NCI-H526 (cell line): ENCODE results near the gene TNIK.

Experiments used
- DNase-seq, 2 experiments: peaks; one replicate each; lab custom pipeline; 2025; lab: John Stamatoyannopoulos, UW

TNIK gene

DNA sequence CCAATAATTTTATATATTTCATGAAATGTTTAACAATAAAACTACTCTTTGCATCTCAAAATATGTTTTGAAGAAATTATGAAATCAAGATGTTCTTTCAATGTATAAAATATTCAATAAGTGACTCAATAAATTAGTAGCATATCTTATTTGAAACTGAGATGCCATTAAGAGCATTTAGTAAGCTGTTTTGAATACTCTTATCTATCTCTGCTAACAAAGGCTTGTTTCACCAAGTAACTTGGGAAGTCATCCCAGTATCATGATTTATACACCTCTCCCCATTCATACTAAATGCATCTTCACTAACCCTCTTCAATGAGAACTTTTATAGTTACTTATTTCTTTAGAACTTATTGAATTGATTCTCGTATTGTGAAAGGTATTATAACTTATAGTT is 43.1 kb downstream of the TNIK start:
- no peak for DNase-seq

- DNase-seq = no peak
Observed at GRCh38 chr3:171416666-171417065, 43.5 kb downstream of the TNIK start.

GRCh38 chr3:171416061-171416460 is 44.1 kb downstream of the TNIK start:
- no peak for DNase-seq

- DNase-seq = no peak
Observed at GRCh38 chr3:171415070-171415469, 45.1 kb downstream of the TNIK start.

DNA sequence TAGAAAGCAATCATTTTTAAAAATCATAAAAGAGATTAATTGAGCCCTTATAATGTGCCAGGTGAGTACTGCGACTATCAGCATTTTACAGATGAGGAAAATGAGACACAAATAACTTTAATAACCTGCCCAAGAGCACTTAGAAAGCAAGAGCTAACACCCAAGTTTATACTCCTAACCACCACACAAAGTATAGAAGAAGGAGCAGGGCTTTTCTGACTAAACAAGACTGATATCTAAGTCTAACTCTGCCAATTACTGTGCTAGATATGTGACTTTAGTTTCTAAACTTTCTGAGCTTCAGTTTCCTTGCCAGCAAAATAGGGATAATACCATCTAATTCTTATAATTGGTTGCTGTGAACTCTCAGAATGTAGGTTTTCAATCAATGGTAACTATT is 47.7 kb downstream of the TNIK start:
- no peak for DNase-seq

GRCh38 chr3:171412054-171412453 is 48.2 kb downstream of the TNIK start:
- DNase-seq = no peak

DNA sequence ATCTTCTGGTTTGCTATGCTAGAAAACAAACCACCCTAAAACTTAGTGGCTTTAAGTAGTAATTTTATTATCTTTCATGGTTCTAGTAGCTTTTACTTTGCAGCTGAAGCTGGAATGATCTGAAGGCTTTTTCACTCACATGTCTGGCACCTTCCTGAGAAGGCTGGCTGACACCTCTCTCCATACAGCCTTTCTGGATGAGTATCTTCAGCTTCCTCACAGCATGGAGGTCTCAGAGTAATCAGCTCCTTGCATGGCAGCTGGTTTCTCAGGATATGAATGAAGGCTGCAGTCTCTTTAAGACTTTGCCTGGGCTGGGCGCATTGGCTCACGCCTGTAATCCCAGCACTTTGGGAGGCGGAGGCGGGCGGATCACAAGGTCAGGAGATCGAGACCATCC is 50.0 kb downstream of the TNIK start:
- no peak for DNase-seq

DNA sequence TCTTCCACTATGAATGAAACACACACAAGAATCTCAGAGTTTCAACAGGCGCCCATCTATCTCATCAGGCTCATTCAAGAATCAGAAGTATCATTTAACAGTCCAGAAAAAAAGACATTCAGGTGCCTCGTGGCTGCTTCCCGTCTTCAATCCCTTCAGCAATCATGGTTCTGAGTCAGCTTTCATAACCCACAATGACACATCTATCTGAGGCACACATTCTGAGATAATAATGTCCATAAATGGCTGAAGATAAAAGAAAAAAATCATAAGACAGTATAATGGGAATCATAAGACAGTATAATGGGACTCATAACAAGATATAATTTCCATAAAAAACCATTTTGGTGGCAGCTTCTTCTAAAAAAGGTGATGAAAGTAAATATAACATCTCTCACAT is 52.4 kb downstream of the TNIK start:
- no peak for DNase-seq

GRCh38 chr3:171404376-171404967 is 55.7 kb downstream of the TNIK start:
- DNase-seq = no peak

DNA sequence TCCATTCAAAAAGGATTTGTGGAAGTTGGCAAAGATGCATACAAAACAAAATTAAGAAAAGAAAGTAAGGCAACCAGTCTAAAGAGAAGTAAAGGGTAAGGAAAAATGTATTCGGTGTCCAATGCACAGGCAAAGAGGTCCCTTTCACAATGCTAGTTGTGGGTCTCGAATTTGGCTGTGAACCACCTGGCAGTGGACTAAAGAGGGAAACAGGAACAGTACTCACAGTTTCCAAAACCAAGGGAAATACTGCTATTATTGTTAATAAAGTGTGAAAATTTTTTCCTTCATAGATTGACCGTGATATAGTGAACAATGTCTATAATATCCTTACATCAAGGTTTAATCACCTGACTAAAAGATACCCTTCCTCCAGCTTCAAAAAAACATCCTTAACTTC is 57.9 kb downstream of the TNIK start:
- no peak for DNase-seq

GRCh38 chr3:171401432-171401831 is 58.8 kb downstream of the TNIK start:
- DNase-seq = no peak

DNA sequence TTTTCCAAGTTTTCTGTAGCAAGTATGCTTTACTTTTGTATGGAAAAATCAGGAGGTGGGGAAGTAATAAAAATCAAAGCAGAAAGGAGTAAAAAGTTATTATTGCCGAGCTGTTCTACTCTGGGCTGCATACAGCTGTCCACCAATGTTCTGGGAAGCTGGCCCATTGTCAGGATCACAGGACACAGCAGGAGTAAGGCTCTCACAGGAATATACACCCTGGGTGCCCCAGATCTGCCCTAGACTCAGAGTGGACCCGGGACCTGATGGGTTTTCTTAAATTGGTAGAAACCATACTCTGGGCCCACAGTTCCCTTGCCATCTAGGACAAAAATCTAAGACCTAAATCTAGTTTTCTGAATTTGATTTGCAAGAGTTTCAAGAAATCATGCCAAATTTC is 60.4 kb downstream of the TNIK start:
- no peak for DNase-seq

DNA sequence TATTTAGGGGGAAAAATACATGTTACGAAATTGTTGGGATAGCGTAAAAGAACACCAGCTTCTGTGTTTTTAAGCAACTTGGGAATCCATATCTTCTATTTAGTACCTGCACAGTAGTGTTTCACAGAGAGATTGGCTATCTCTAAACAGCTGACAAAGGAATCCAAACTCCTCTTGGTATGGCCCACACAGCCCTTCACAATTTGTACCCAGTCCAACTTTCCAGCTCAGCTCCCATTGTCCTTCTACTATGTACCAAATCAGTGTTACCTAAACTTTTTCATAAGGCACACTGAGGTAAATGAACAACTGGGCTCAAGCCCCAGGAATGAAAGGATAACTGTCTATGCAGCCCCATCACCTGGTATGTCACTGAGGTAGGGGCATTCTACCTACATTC is 61.9 kb downstream of the TNIK start:
- no peak for DNase-seq

DNA sequence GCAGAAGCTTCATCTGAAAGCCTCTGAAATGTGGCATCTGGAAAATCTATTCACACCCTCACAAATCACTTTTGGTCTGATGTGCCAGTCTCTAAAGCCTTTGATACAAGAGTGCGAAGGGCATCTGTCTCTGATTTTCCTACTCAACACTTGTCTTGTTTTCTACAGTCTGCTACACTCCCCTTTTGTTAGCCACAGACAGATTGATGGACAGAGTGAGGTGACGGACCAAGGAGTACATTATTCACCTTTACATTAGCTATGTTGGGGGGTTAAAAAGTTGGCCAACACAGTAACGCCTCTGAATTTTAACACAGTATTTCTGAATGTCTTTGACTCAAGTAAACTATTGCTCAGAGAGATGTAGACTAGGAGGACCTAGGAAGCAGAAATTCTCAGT is 63.1 kb downstream of the TNIK start:
- DNase-seq = no peak

GRCh38 chr3:171396048-171396447 is 64.2 kb downstream of the TNIK start:
- DNase-seq = no peak

DNA sequence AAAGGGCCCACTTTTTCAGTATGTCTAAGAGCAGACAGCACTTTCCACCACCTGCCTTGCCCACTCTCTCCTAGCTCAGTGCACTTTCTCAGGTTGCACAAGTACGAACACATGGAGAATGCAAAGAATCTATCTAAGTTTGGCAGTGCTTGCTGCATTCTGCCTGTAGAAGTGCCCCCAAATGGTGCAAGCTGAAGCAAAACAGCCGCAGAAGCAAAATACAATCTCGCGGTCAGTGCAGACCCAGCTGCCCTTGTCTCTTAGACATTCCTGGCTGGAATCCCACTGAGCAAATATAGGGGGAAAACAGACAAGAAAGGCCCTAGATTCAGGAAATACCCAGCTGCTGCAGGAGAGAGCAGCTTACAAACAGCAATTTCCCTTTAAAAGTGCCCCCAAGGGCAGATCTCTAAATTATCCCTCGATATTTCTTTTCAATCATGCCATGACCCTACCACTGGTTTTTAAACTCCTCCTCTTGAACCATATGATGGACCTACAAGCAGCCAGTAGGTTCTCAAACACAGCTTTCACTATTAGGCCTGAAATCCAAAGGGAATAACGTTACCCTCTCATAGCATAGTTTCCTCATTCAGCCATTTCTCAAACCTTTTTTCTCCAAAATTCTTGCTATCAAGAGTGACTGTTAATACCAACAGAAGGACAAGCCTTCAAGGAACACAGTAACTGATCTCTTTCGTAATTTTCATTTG is 67.0 kb downstream of the TNIK start:
- DNase-seq = no peak

GRCh38 chr3:171391432-171391831 is 68.8 kb downstream of the TNIK start:
- DNase-seq = no peak

GRCh38 chr3:171390051-171390941 is 69.9 kb downstream of the TNIK start:
- no peak for DNase-seq

GRCh38 chr3:171389491-171389890 is 70.7 kb downstream of the TNIK start:
- no peak for DNase-seq

GRCh38 chr3:171388527-171388926 is 71.7 kb downstream of the TNIK start:
- no peak for DNase-seq

DNA sequence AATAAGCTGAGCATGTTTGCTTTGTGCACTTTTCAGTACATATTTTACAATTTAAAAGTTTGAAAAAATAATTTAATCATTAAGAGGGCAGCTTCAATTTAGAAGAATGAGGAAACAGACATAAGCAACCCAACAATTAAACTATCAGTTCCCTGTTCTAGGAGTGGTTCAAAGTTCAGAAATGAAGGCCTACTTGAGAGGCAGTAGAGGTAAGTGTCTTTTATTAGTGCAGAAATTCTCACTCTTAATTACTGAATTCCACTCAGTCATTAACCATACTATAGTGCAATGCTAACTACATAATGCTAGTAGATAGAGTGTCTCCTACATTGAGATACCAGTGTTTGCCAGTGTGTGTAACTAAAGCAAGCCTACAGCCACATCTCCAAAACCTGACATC is 73.1 kb downstream of the TNIK start:
- DNase-seq = no peak

DNA sequence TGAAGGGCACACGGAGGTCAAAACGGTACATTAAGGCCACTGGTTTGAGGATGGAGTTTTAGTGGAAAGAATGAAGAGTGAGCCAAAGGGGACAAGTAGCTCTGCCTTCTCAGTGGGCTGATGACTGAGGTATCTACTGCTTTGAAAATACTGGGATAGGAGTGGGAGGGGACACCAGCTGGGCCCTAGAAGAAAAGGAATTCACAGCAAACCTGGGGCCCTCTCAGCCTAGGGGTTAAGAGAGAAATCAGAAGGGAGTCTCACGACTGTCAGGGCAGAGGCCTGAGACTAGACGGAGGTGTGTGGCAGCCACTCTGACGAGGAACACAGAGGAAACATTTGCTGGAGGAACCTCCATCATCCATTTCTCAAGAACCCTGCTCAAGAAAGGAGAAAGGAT is 75.1 kb downstream of the TNIK start:
- no peak for DNase-seq
